DOHH2 (cell line): ENCODE measurements around the gene C12orf54.
"Not testable (repeated sequence)": the region's sequence is repeated elsewhere in the genome, so short reads cannot be mapped to it uniquely, and the experiment has no call there.

Experiments
- H3F3A ChIP-seq: fragments of 200-600 bp; sonication (generic), shearing (Covaris generic); 2 replicates; pipeline ENCODE4 v1.6.0; 2016; ENCODE audit warnings: antibody characterized with exemption, mild to moderate bottlenecking; ENCODE audit not compliant: control insufficient read depth, insufficient read depth
- H3K27ac ChIP-seq: fragments of 200-600 bp; sonication (generic); 2 replicates; pipeline ENCODE4 v1.5.1; 2014; ENCODE audit warnings: low read depth, mild to moderate bottlenecking, low read length, moderate library complexity
- H3K27me3 ChIP-seq: fragments of 200-600 bp; sonication (generic); 2 replicates; pipeline ENCODE4 v1.6.1; 2014; ENCODE audit warnings: mild to moderate bottlenecking, low read length, mixed read lengths; ENCODE audit not compliant: control insufficient read depth
- H3K36me3 ChIP-seq: fragments of 200-600 bp; sonication (generic); 2 replicates; pipeline ENCODE4 v1.6.1; 2014; ENCODE audit warnings: mild to moderate bottlenecking, low read length, moderate library complexity, mixed read lengths; ENCODE audit not compliant: control insufficient read depth
- H3K4me1 ChIP-seq: fragments of 200-600 bp; sonication (generic); 2 replicates; pipeline ENCODE4 v1.6.1; 2014; ENCODE audit warnings: mild to moderate bottlenecking, low read length, mixed read lengths; ENCODE audit not compliant: control insufficient read depth
- H3K4me2 ChIP-seq: fragments of 200-600 bp; sonication (generic); 2 replicates; pipeline ENCODE4 v1.6.0; 2014; ENCODE audit warnings: mild to moderate bottlenecking, low read length, moderate library complexity
- H3K4me3 ChIP-seq: fragments of 200-600 bp; sonication (generic); 2 replicates; pipeline ENCODE4 v1.5.1; 2014; ENCODE audit warnings: mild to moderate bottlenecking, low read length, mixed read lengths
- H3K79me2 ChIP-seq: fragments of 200-600 bp; sonication (generic); 2 replicates; pipeline ENCODE4 v1.6.1; 2014; ENCODE audit warnings: mild to moderate bottlenecking, low read length, mixed read lengths; ENCODE audit not compliant: control insufficient read depth
- H3K9me2 ChIP-seq: fragments of 200-600 bp; sonication (generic); replicated peaks from 2 replicates; pipeline ENCODE4 v1.6.1; 2014; ENCODE audit warnings: mild to moderate bottlenecking, low read length, mixed read lengths; ENCODE audit not compliant: control insufficient read depth
- H3K9me3 ChIP-seq: fragments of 200-600 bp; sonication (generic); 2 replicates; pipeline ENCODE4 v1.6.1; 2014; ENCODE audit warnings: antibody characterized with exemption, low read length, mixed read lengths; ENCODE audit not compliant: control insufficient read depth, insufficient read depth
- H4K20me1 ChIP-seq: fragments of 200-600 bp; sonication (generic); 2 replicates; pipeline ENCODE4 v1.6.0; 2014; ENCODE audit warnings: low read depth, mild to moderate bottlenecking, antibody characterized with exemption, low read length, moderate library complexity; ENCODE audit not compliant: control insufficient read depth, insufficient read depth
- CTCF ChIP-seq: fragments of 200-600 bp; sonication (generic); IDR thresholded peaks from one replicate; pipeline ENCODE4 v1.5.1; 2014; ENCODE audit warnings: antibody characterized with exemption, mild to moderate bottlenecking, low read depth, low read length; ENCODE audit not compliant: poor library complexity, severe bottlenecking
- EZH2phosphoT487 ChIP-seq: fragments of 200-600 bp; sonication (generic); IDR thresholded peaks from 2 replicates; pipeline ENCODE4 v1.6.1; 2017; ENCODE audit warnings: borderline replicate concordance, mild to moderate bottlenecking, antibody characterized with exemption, low read length, moderate library complexity, mixed read lengths

Gene C12orf54

GRCh38 chr12:48482930-48483329 is 632 bp downstream of the C12orf54 start:
- TF ChIP-seq EZH2phosphoT487 (no peak), CTCF (no peak)
- H3K27me3 ChIP-seq = peaks cover 3% of the 10 kb centered on the region; the same call in 1 of the 2 replicates
- no peak overlapping the region for H3K4me2 ChIP-seq
- H3K9me2 ChIP-seq = no peaks in the 10 kb centered on the region
- no peak overlapping the region for H3K4me3 ChIP-seq
- no peaks in the 10 kb centered on the region for H3K9me3 ChIP-seq
- no peaks in the 10 kb centered on the region for H4K20me1 ChIP-seq
- H3K4me1 ChIP-seq = no peaks in the 10 kb centered on the region
- no peaks in the 10 kb centered on the region for H3F3A ChIP-seq
- H3K27ac ChIP-seq = no peak overlapping the region
- no peaks in the 10 kb centered on the region for H3K79me2 ChIP-seq
- no peaks in the 10 kb centered on the region for H3K36me3 ChIP-seq

DNA sequence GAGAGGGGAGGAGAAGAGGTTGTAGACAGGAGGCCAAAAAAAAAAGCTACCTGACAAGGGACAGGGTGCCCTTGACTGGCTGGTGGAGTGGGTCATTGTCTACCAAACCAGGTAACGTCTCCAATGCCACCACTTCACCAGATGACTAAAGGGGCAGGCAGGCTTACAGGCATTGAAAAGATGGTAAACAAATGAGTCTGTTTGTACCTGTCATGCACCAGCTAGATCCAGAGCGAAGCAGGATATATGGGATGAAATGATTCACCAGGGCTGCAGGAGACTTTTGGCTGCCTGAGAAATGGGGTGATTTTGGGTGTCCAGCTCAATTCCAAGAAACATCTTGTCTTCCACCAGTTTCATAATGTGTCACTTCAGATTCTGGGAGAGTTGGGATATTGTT is 4.0 kb downstream of the C12orf54 start:
- no peak overlapping the region for H3K27ac ChIP-seq
- no peaks in the 10 kb centered on the region for H3F3A ChIP-seq
- TF ChIP-seq EZH2phosphoT487 = no peak
- TF ChIP-seq CTCF = no peak
- H3K27me3 ChIP-seq = peaks cover 9% of the 10 kb centered on the region; the same call in 1 of the 2 replicates
- H3K79me2 ChIP-seq = no peaks in the 10 kb centered on the region
- no peaks in the 10 kb centered on the region for H3K36me3 ChIP-seq
- H3K4me1 ChIP-seq = no peaks in the 10 kb centered on the region
- no peak overlapping the region for H3K4me3 ChIP-seq
- H3K9me3 ChIP-seq = no peaks in the 10 kb centered on the region
- H4K20me1 ChIP-seq = no peaks in the 10 kb centered on the region
- no peaks in the 10 kb centered on the region for H3K9me2 ChIP-seq
- no peak overlapping the region for H3K4me2 ChIP-seq

GRCh38 chr12:48486679-48487078 is 4.4 kb downstream of the C12orf54 start:
- H3K27ac ChIP-seq = no peak overlapping the region
- H3K9me3 ChIP-seq = no peaks in the 10 kb centered on the region
- no peaks in the 10 kb centered on the region for H3K9me2 ChIP-seq
- H3K36me3 ChIP-seq = no peaks in the 10 kb centered on the region
- TF ChIP-seq CTCF = no peak
- TF ChIP-seq EZH2phosphoT487 = no peak
- H3F3A ChIP-seq = no peaks in the 10 kb centered on the region
- H3K4me1 ChIP-seq = no peaks in the 10 kb centered on the region
- H3K27me3 ChIP-seq = peaks cover 11% of the 10 kb centered on the region; the same call in 1 of the 2 replicates
- H4K20me1 ChIP-seq = no peaks in the 10 kb centered on the region
- no peaks in the 10 kb centered on the region for H3K79me2 ChIP-seq
- no peak overlapping the region for H3K4me3 ChIP-seq
- no peak overlapping the region for H3K4me2 ChIP-seq

DNA sequence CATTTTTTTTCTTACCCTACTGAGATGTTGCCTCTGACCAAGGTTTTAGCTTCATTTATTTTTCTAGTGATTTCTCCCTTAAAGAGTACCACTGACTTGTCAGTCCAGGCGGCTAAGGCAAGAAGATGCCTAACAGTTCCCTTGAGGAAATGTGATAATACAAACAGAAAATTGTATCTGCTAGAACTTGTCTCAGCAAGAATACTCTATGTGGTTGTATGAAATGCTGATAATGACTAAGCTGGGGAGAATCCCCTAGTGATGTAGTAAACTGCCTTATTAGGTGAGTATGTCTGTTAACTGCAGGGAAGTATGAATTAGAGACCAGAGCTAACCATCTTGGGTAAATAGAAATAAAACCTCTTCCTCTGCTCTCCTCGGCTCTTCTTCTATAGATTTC is 6.7 kb downstream of the C12orf54 start:
- TF ChIP-seq CTCF (no peak), EZH2phosphoT487 (no peak)
- peaks cover 11% of the 10 kb centered on the region; the same call in 1 of the 2 replicates for H3K27me3 ChIP-seq
- H3K9me2 ChIP-seq = no peaks in the 10 kb centered on the region
- no peak overlapping the region for H3K4me2 ChIP-seq
- no peak overlapping the region for H3K4me3 ChIP-seq
- H3F3A ChIP-seq = no peaks in the 10 kb centered on the region
- no peak overlapping the region for H3K27ac ChIP-seq
- no peaks in the 10 kb centered on the region for H3K4me1 ChIP-seq
- no peaks in the 10 kb centered on the region for H4K20me1 ChIP-seq
- no peaks in the 10 kb centered on the region for H3K36me3 ChIP-seq
- H3K79me2 ChIP-seq = no peaks in the 10 kb centered on the region
- H3K9me3 ChIP-seq = no peaks in the 10 kb centered on the region

DNA sequence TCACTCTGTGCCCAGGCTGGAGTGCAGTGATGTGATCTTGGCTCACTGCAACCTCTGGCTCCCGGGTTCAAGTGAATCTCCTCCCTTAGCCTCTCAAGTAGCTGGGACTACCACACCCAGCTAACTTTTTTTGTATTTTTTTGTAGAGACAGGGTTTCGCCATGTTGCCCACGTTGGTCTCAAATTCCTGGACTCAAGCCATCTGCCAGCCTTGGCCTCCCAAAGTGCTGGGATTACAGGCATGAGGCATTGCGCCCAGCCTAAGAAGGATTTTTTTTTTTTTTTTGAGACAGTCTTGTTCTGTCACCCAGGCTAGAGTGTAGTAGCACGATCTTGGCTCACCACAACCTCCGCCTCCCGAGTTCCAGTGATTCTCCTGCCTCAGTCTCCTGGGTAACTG is 7.2 kb downstream of the C12orf54 start:
- not testable (repeated sequence) for H3K4me2 ChIP-seq, H3K9me3 ChIP-seq, H3K4me3 ChIP-seq, H3K36me3 ChIP-seq, H3K27ac ChIP-seq, H4K20me1 ChIP-seq, H3K9me2 ChIP-seq, H3F3A ChIP-seq, H3K4me1 ChIP-seq, H3K79me2 ChIP-seq
- H3K27me3 ChIP-seq = peaks cover 11% of the 10 kb centered on the region; the same call in 1 of the 2 replicates
